ENCODE data around the gene GTPBP6.
A peak's percentile ranks its signal among the peaks of the same experiment; 100 is the strongest.

The GTPBP6 gene

GRCh38 chrX:344371-344901 lies 25.8 kb upstream of the GTPBP6 start:
- no peaks in the 10 kb centered on the region for H3K79me2 ChIP-seq (ENCODE audit: control insufficient read depth, insufficient read depth, low read length)
- no peaks in the 10 kb centered on the region for H3K4me1 ChIP-seq (ENCODE audit: control insufficient read depth, low read depth, low read length)
- H3K23ac ChIP-seq (ENCODE audit: low read length), result no peak overlapping the region
- no peak for DNase-seq
- H3K27me3 ChIP-seq (ENCODE audit: insufficient read depth, low read length, poor library complexity), result no peaks in the 10 kb centered on the region
- no CpG with 5 or more reads among the region's 47 CpGs for WGBS (ENCODE audit: extremely low coverage, insufficient coverage, low lambda C conversion rate)
- H2BK120ac ChIP-seq (ENCODE audit: low read depth, low read length), result no peak overlapping the region
- H3K9ac ChIP-seq (ENCODE audit: low read length), result no peak overlapping the region
- H2BK5ac ChIP-seq (ENCODE audit: low read length), result no peak overlapping the region
- H3K4ac ChIP-seq (ENCODE audit: low read depth, low read length), result no peak overlapping the region
- H3K27ac ChIP-seq (ENCODE audit: low read depth, low read length), result no peak overlapping the region
- H3K4me3 ChIP-seq (ENCODE audit: low read length), result no peak overlapping the region
- H2AK5ac ChIP-seq (ENCODE audit: low read length), result no peak overlapping the region
- H3K4me2 ChIP-seq (ENCODE audit: low read length), result no peak overlapping the region
- H4K8ac ChIP-seq (ENCODE audit: low read depth, low read length), result no peak overlapping the region
- H3K56ac ChIP-seq (ENCODE audit: low read length), result no peak overlapping the region
- no peak overlapping the region for H2BK15ac ChIP-seq (replicated peaks; ENCODE audit: low read depth)
- H4K5ac ChIP-seq (ENCODE audit: low read length), result no peak overlapping the region
- H3K18ac ChIP-seq (ENCODE audit: low read length), result no peak overlapping the region
- no peaks in the 10 kb centered on the region for H3K36me3 ChIP-seq (ENCODE audit: control insufficient read depth, insufficient read depth, low read length)
- H3K79me1 ChIP-seq (ENCODE audit: low read length), result peaks cover 5% of the 10 kb centered on the region

GRCh38 chrX:341541-342101 lies 23.0 kb upstream of the GTPBP6 start:
- Histone ChIP-seq H3K27me3 (ENCODE audit: insufficient read depth, low read length, poor library complexity) (no peaks in the 10 kb centered on the region), H2BK5ac (ENCODE audit: low read length) (no peak overlapping the region), H3K23ac (ENCODE audit: low read length) (no peak overlapping the region), H2BK15ac (replicated peaks; ENCODE audit: low read depth) (no peak overlapping the region), H2AK5ac (ENCODE audit: low read length) (no peak overlapping the region), H2BK120ac (ENCODE audit: low read depth, low read length) (no peak overlapping the region), H3K36me3 (ENCODE audit: control insufficient read depth, insufficient read depth, low read length) (no peaks in the 10 kb centered on the region), H3K56ac (ENCODE audit: low read length) (no peak overlapping the region), H3K79me1 (ENCODE audit: low read length) (no peaks in the 10 kb centered on the region), H3K4me2 (ENCODE audit: low read length) (no peak overlapping the region), H3K9ac (ENCODE audit: low read length) (no peak overlapping the region), H3K4me3 (ENCODE audit: low read length) (no peak overlapping the region), H4K5ac (ENCODE audit: low read length) (no peak overlapping the region), H3K18ac (ENCODE audit: low read length) (no peak overlapping the region), H3K4ac (ENCODE audit: low read depth, low read length) (no peak overlapping the region), H4K8ac (ENCODE audit: low read depth, low read length) (no peak overlapping the region), H3K4me1 (ENCODE audit: control insufficient read depth, low read depth, low read length) (no peaks in the 10 kb centered on the region), H3K79me2 (ENCODE audit: control insufficient read depth, insufficient read depth, low read length) (no peaks in the 10 kb centered on the region), H3K27ac (ENCODE audit: low read depth, low read length) (no peak overlapping the region)
- WGBS (ENCODE audit: extremely low coverage, insufficient coverage, low lambda C conversion rate), result no CpG with 5 or more reads among the region's 36 CpGs
- DNase-seq, result no peak

GRCh38 chrX:340641-341423 lies 22.2 kb upstream of the GTPBP6 start:
- no peak overlapping the region for H3K23ac ChIP-seq (ENCODE audit: low read length)
- H2BK15ac ChIP-seq (replicated peaks; ENCODE audit: low read depth), result no peak overlapping the region
- no CpG with 5 or more reads among the region's 52 CpGs for WGBS (ENCODE audit: extremely low coverage, insufficient coverage, low lambda C conversion rate)
- DNase-seq, result no peak
- H3K4ac ChIP-seq (ENCODE audit: low read depth, low read length), result no peak overlapping the region
- no peak overlapping the region for H4K8ac ChIP-seq (ENCODE audit: low read depth, low read length)
- H3K79me2 ChIP-seq (ENCODE audit: control insufficient read depth, insufficient read depth, low read length), result no peaks in the 10 kb centered on the region
- no peak overlapping the region for H3K18ac ChIP-seq (ENCODE audit: low read length)
- H3K4me3 ChIP-seq (ENCODE audit: low read length), result no peak overlapping the region
- no peak overlapping the region for H2BK120ac ChIP-seq (ENCODE audit: low read depth, low read length)
- no peaks in the 10 kb centered on the region for H3K27me3 ChIP-seq (ENCODE audit: insufficient read depth, low read length, poor library complexity)
- no peak overlapping the region for H2AK5ac ChIP-seq (ENCODE audit: low read length)
- no peaks in the 10 kb centered on the region for H3K4me1 ChIP-seq (ENCODE audit: control insufficient read depth, low read depth, low read length)
- H2BK5ac ChIP-seq (ENCODE audit: low read length), result no peak overlapping the region
- no peak overlapping the region for H3K56ac ChIP-seq (ENCODE audit: low read length)
- no peak overlapping the region for H3K9ac ChIP-seq (ENCODE audit: low read length)
- no peak overlapping the region for H3K27ac ChIP-seq (ENCODE audit: low read depth, low read length)
- H3K36me3 ChIP-seq (ENCODE audit: control insufficient read depth, insufficient read depth, low read length), result peaks cover 1% of the 10 kb centered on the region
- H4K5ac ChIP-seq (ENCODE audit: low read length), result no peak overlapping the region
- H3K4me2 ChIP-seq (ENCODE audit: low read length), result no peak overlapping the region
- H3K79me1 ChIP-seq (ENCODE audit: low read length), result no peaks in the 10 kb centered on the region

- Histone ChIP-seq H3K18ac (ENCODE audit: low read length) (no peak overlapping the region), H3K4me3 (ENCODE audit: low read length) (no peak overlapping the region), H3K4me2 (ENCODE audit: low read length) (no peak overlapping the region), H3K79me2 (ENCODE audit: control insufficient read depth, insufficient read depth, low read length) (no peaks in the 10 kb centered on the region), H2AK5ac (ENCODE audit: low read length) (no peak overlapping the region), H3K4ac (ENCODE audit: low read depth, low read length) (no peak overlapping the region), H4K5ac (ENCODE audit: low read length) (no peak overlapping the region), H2BK120ac (ENCODE audit: low read depth, low read length) (no peak overlapping the region), H3K79me1 (ENCODE audit: low read length) (no peaks in the 10 kb centered on the region), H2BK5ac (ENCODE audit: low read length) (no peak overlapping the region), H3K36me3 (ENCODE audit: control insufficient read depth, insufficient read depth, low read length) (peaks cover 1% of the 10 kb centered on the region), H3K4me1 (ENCODE audit: control insufficient read depth, low read depth, low read length) (no peaks in the 10 kb centered on the region), H3K9ac (ENCODE audit: low read length) (no peak overlapping the region), H2BK15ac (replicated peaks; ENCODE audit: low read depth) (no peak overlapping the region), H3K27ac (ENCODE audit: low read depth, low read length) (no peak overlapping the region), H4K8ac (ENCODE audit: low read depth, low read length) (no peak overlapping the region), H3K23ac (ENCODE audit: low read length) (no peak overlapping the region), H3K56ac (ENCODE audit: low read length) (no peak overlapping the region), H3K27me3 (ENCODE audit: insufficient read depth, low read length, poor library complexity) (no peaks in the 10 kb centered on the region)
- no CpG with 5 or more reads among the region's 24 CpGs for WGBS (ENCODE audit: extremely low coverage, insufficient coverage, low lambda C conversion rate)
- no peak for DNase-seq
These were observed 21.5 kb upstream of the GTPBP6 start for GRCh38 chrX:340121-340520.

GRCh38 chrX:338836-339400 lies 20.3 kb upstream of the GTPBP6 start:
- Histone ChIP-seq H3K36me3 (ENCODE audit: control insufficient read depth, insufficient read depth, low read length) (peaks cover 1% of the 10 kb centered on the region), H3K27me3 (ENCODE audit: insufficient read depth, low read length, poor library complexity) (no peaks in the 10 kb centered on the region), H2AK5ac (ENCODE audit: low read length) (no peak overlapping the region), H3K4me1 (ENCODE audit: control insufficient read depth, low read depth, low read length) (no peaks in the 10 kb centered on the region), H2BK120ac (ENCODE audit: low read depth, low read length) (no peak overlapping the region), H2BK5ac (ENCODE audit: low read length) (no peak overlapping the region), H3K27ac (ENCODE audit: low read depth, low read length) (no peak overlapping the region), H3K4ac (ENCODE audit: low read depth, low read length) (no peak overlapping the region), H3K79me2 (ENCODE audit: control insufficient read depth, insufficient read depth, low read length) (no peaks in the 10 kb centered on the region), H3K9ac (ENCODE audit: low read length) (no peak overlapping the region), H3K79me1 (ENCODE audit: low read length) (no peaks in the 10 kb centered on the region), H3K56ac (ENCODE audit: low read length) (no peak overlapping the region), H3K4me3 (ENCODE audit: low read length) (no peak overlapping the region), H2BK15ac (replicated peaks; ENCODE audit: low read depth) (no peak overlapping the region), H3K18ac (ENCODE audit: low read length) (no peak overlapping the region), H4K8ac (ENCODE audit: low read depth, low read length) (no peak overlapping the region), H3K23ac (ENCODE audit: low read length) (no peak overlapping the region), H3K4me2 (ENCODE audit: low read length) (no peak overlapping the region), H4K5ac (ENCODE audit: low read length) (no peak overlapping the region)
- no CpG with 5 or more reads among the region's 44 CpGs for WGBS (ENCODE audit: extremely low coverage, insufficient coverage, low lambda C conversion rate)
- DNase-seq, result peak; percentile 38
